GM12873 (cell line): Measurements from ENCODE around the gene LGALS3BP.

Source experiments
- TF ChIP-seq, protein P1 (sequence below): IDR thresholded peaks from 2 replicates; pipeline ENCODE4 v1.5.1; 2012; ENCODE audit warnings: low read depth, mild to moderate bottlenecking, moderate library complexity, low read length, control low read depth; ENCODE audit not compliant: insufficient read depth; ENCODE audit errors: missing control alignments

Gene LGALS3BP, protein sequence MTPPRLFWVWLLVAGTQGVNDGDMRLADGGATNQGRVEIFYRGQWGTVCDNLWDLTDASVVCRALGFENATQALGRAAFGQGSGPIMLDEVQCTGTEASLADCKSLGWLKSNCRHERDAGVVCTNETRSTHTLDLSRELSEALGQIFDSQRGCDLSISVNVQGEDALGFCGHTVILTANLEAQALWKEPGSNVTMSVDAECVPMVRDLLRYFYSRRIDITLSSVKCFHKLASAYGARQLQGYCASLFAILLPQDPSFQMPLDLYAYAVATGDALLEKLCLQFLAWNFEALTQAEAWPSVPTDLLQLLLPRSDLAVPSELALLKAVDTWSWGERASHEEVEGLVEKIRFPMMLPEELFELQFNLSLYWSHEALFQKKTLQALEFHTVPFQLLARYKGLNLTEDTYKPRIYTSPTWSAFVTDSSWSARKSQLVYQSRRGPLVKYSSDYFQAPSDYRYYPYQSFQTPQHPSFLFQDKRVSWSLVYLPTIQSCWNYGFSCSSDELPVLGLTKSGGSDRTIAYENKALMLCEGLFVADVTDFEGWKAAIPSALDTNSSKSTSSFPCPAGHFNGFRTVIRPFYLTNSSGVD

GRCh38 chr17:78979780-78980623, at the start of gene LGALS3BP:
Gene LGALS3BP, minus strand, starts transcription at chr17:78979923. Its CDS starts 2,732 bp downstream, at chr17:78977191.
- TF ChIP-seq, protein P1, sequence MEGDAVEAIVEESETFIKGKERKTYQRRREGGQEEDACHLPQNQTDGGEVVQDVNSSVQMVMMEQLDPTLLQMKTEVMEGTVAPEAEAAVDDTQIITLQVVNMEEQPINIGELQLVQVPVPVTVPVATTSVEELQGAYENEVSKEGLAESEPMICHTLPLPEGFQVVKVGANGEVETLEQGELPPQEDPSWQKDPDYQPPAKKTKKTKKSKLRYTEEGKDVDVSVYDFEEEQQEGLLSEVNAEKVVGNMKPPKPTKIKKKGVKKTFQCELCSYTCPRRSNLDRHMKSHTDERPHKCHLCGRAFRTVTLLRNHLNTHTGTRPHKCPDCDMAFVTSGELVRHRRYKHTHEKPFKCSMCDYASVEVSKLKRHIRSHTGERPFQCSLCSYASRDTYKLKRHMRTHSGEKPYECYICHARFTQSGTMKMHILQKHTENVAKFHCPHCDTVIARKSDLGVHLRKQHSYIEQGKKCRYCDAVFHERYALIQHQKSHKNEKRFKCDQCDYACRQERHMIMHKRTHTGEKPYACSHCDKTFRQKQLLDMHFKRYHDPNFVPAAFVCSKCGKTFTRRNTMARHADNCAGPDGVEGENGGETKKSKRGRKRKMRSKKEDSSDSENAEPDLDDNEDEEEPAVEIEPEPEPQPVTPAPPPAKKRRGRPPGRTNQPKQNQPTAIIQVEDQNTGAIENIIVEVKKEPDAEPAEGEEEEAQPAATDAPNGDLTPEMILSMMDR: no peak

DNA sequence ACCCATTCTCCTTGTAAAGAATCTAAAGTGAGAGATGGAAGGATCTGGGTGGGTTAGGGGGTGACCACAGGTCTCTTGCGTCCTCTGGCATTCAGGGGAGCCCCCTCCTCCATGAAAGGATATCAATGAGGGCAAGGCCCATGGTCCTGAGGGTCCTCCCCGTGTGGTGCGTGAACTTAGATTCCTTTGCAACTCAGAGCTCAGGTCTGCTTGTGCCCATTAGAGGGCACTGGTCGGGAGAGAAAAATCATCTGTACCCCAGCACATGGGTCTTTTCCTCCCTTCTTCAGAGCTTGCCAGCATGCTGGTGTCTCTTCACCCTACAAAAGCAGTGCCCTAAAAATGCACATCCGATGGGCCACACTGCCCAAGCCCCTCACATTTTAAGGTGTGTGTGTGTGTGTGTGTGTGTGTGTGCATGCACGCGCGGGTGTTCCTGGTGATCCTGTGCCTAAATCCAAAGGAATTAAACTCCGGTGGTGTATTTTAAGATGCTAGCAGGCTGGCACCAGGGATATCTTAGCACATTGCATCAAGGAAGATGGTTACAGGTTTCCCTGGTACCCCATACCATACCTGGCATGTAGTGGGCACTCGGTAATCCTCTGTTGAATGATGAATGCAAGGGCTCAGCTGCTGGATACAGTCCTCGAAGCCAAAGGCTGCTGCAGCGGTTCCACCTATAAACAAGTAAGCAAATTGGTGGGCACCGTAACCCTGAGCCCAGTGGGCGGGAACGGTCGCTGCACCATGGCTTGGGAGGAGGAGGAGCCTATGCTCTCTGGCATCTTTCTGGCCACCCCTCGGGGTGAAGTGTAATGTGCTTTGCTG, 49.0 kb upstream of the LGALS3BP start:
- TF ChIP-seq, protein P1: peak; percentile 4

- TF ChIP-seq, protein P1: no peak
Measured at GRCh38 chr17:79027925-79028491, 48.3 kb upstream of the LGALS3BP start.

GRCh38 chr17:79027274-79027924, 47.7 kb upstream of the LGALS3BP start:
- TF ChIP-seq, protein P1: no peak

DNA sequence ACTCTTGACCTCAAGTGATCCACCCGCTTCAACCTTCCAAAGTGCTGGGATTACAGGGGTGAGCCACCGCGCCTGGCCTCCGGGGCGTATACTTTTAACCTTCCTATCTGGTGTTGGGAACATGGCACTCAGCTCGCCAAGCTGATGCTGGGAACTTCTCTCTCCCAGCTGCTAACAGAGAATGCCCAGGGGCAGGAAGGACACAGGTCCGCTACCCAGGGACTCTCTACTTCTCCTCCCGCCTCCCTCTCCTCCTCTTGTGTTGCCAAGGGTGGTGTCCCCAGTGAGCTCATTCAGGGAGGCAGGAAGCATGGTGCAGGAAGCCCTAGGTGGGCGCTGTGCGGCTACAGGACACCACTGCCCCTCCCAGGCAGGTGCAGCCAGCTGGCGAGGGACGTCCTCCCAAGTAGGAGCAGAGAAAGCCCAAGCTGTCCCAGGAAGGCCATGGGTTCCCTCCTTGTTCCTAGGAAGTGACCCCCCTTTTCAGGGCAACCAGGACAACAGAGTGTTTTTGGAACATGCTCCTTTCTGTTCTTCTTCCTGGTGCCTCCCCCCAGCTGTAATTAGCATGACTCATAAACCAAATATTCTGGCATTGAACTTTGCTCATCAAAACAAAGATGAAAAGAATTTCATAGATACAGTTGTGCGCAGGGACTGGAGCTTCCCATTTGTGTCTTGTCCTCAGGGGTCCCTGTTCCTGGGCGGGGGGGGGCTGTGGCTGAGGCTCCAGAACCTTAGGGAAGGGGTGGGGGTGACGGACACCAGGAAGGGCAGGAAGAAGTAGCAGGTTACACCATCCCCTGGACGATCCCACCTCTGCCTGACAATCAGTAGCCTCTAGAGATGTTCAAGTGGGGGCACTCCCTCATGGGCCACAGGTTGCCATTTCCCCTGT, 46.9 kb upstream of the LGALS3BP start:
- TF ChIP-seq, protein P1: no peak
